Liver (tissue), 3 donors: ENCODE measurements around the gene ZNF276.

ENCODE experiments used
- HNF4G ChIP-seq: IDR thresholded peaks from 2 replicates; pipeline ENCODE4 v1.6.1; 2016; ENCODE audit warnings: antibody characterized with exemption
- JUND ChIP-seq, 2 donors: IDR thresholded peaks; 2 replicates each; pipeline ENCODE4 v1.6.1; 2016; ENCODE audit warnings: antibody characterized with exemption in 2 of 2
- SP1 ChIP-seq: IDR thresholded peaks from 2 replicates; pipeline ENCODE4 v1.6.1; 2018; ENCODE audit warnings: antibody characterized with exemption, mild to moderate bottlenecking
- TAF1 ChIP-seq: conservative IDR thresholded peaks from 2 replicates; pipeline ENCODE4 v1.6.1; 2016; ENCODE audit warnings: antibody characterized with exemption, mild to moderate bottlenecking
- YY1 ChIP-seq: IDR thresholded peaks from 2 replicates; pipeline ENCODE4 v1.6.1; 2016; ENCODE audit warnings: antibody characterized with exemption, mild to moderate bottlenecking
- TF ChIP-seq, protein P1 (sequence below): fragments of 150-350 bp; IDR thresholded peaks from 2 replicates; pipeline ENCODE4 v1.5.1; 2017; ENCODE audit warnings: improper control_type of control experiment, low read depth, low read length; ENCODE audit not compliant: missing input control
- donor health status: healthy.
- donor health status: healthy.

DNA sequence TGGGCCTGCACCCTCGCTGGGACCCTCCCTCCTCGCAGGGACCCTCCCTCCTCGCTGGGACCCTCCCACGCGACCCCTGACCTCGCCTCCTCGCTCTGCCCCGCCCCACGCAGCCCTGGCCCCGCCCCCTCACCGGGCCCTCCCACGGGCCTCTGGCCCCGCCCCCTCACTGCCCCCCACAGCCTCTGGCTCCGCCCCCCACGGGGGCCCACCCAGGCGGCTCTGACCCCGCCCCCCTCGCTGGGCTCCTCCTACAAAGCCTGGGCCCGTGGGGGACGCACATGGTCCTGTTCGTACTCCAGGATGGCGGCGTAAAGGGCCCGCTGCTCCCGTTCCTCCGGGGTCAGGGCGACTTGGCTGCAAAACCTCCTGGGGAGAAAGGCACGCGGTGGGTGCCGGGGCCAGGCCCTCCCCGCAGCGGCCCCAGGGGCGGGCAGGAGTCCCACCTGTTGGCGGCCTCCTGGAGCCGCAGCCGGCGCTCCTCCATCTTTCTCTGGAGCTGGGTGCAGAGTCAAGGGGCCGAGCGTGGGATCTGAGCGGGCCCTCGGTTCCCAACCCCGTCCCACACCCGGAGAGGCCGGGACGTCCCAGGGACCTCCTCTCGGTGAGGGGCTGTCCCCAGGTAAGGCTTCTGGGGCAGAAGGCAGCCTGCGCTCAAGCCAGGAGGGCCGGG, 9.6 kb upstream of the ZNF276 start:
- TF ChIP-seq YY1 = no peak
- no peak for TF ChIP-seq TAF1
- TF ChIP-seq, protein P1, sequence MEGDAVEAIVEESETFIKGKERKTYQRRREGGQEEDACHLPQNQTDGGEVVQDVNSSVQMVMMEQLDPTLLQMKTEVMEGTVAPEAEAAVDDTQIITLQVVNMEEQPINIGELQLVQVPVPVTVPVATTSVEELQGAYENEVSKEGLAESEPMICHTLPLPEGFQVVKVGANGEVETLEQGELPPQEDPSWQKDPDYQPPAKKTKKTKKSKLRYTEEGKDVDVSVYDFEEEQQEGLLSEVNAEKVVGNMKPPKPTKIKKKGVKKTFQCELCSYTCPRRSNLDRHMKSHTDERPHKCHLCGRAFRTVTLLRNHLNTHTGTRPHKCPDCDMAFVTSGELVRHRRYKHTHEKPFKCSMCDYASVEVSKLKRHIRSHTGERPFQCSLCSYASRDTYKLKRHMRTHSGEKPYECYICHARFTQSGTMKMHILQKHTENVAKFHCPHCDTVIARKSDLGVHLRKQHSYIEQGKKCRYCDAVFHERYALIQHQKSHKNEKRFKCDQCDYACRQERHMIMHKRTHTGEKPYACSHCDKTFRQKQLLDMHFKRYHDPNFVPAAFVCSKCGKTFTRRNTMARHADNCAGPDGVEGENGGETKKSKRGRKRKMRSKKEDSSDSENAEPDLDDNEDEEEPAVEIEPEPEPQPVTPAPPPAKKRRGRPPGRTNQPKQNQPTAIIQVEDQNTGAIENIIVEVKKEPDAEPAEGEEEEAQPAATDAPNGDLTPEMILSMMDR = no peak
- no peak for TF ChIP-seq SP1
- TF ChIP-seq HNF4G = no peak
- TF ChIP-seq JUND (IDR thresholded peaks at IDR 0.05) = no peak
